HEK293 (cell line): ENCODE data around the gene DFFA.

Source experiments
- CTCF ChIA-PET: fragments of 350-600 bp; formaldehyde crosslinking; extraction: SDS; loops from one replicate; lab custom pipeline; 2021; ENCODE audit warnings: antibody characterized with exemption; lab: Yijun Ruan, JAX
- POLR2A ChIA-PET: fragments of 300-600 bp; formaldehyde crosslinking; extraction: SDS; loops from one replicate; lab custom pipeline; 2020; ENCODE audit warnings: antibody characterized with exemption, inconsistent platforms; lab: Yijun Ruan, JAX
- H3K27ac ChIP-seq: fragments of 200-500 bp; sonication (Bioruptor generic); 2 replicates; pipeline ENCODE4 v1.5.1; 2014; ENCODE audit warnings: low read depth, low read length, control low read depth, inconsistent platforms; ENCODE audit errors: extremely low read depth
- H3K36me3 ChIP-seq, 2 experiments: fragments of 200-500 bp in 1 of 2; sonication (Bioruptor generic) in 1 of 2; 1 replicate in 1 of 2; 2 replicates in 1 of 2; pipeline ENCODE4 v1.5.1; 2014 to 2017; ENCODE audit warnings: inconsistent platforms in 2 of 2, low read length in 2 of 2; ENCODE audit not compliant: control insufficient read depth in 2 of 2, insufficient read depth in 1 of 2
- H3K4me1 ChIP-seq: fragments of 200-500 bp; sonication (Bioruptor generic); 2 replicates; pipeline ENCODE4 v1.5.1; 2014; ENCODE audit warnings: mild to moderate bottlenecking, low read length, inconsistent platforms; ENCODE audit not compliant: control insufficient read depth, insufficient read depth
- H3K4me3 ChIP-seq: 2 replicates; pipeline ENCODE4 v1.5.1; 2011; ENCODE audit warnings: low read depth, mild to moderate bottlenecking, control low read depth, low read length, moderate library complexity
- H3K9me3 ChIP-seq: fragments of 200-500 bp; sonication (Bioruptor generic); 2 replicates; pipeline ENCODE4 v1.5.1; 2014; ENCODE audit warnings: low read depth, low read length, inconsistent platforms; ENCODE audit not compliant: control insufficient read depth, insufficient read depth
- BCL11A ChIP-seq: fragments of 450-650 bp; formaldehyde crosslinking; IDR thresholded peaks from 2 replicates; pipeline ENCODE4 v1.5.1; 2016; ENCODE audit warnings: low read depth, missing biosample characterization, missing genetic modification characterization
- BCL11B ChIP-seq: fragments of 450-650 bp; formaldehyde crosslinking; IDR thresholded peaks from 2 replicates; pipeline ENCODE4 v1.5.1; 2016; ENCODE audit warnings: low read depth, missing biosample characterization, missing genetic modification characterization
- KLF10 ChIP-seq: fragments of 450-650 bp; IDR thresholded peaks from 2 replicates; pipeline ENCODE4 v1.5.1; 2018; ENCODE audit warnings: missing biosample characterization, mild to moderate bottlenecking, missing genetic modification characterization
- KLF16 ChIP-seq: fragments of 450-650 bp; formaldehyde crosslinking; IDR thresholded peaks from 2 replicates; pipeline ENCODE4 v1.5.1; 2017; ENCODE audit warnings: missing biosample characterization, missing genetic modification characterization
- PBX3 ChIP-seq: sonication (generic); formaldehyde crosslinking; IDR thresholded peaks from 2 replicates; pipeline ENCODE4 v1.8.1; 2022; ENCODE audit warnings: mild to moderate bottlenecking, moderate library complexity, missing genetic modification reagents
- PRDM2 ChIP-seq: fragments of 450-650 bp; formaldehyde crosslinking; IDR thresholded peaks from 2 replicates; pipeline ENCODE4 v1.5.1; 2016; ENCODE audit warnings: missing biosample characterization, missing genetic modification characterization, borderline replicate concordance
- ZBTB10 ChIP-seq: fragments of 450-650 bp; formaldehyde crosslinking; IDR thresholded peaks from 2 replicates; pipeline ENCODE4 v1.5.1; 2016; ENCODE audit warnings: missing biosample characterization, missing genetic modification characterization
- ZBTB8A ChIP-seq: fragments of 450-650 bp; formaldehyde crosslinking; IDR thresholded peaks from 2 replicates; pipeline ENCODE4 v1.5.1; 2016; ENCODE audit warnings: missing biosample characterization, missing genetic modification characterization
- ZNF112 ChIP-seq: fragments of 450-650 bp; formaldehyde crosslinking; IDR thresholded peaks from 2 replicates; pipeline ENCODE4 v1.5.0; 2017; ENCODE audit warnings: missing biosample characterization, missing genetic modification characterization
- ZNF24 ChIP-seq: fragments of 450-650 bp; formaldehyde crosslinking; IDR thresholded peaks from 2 replicates; pipeline ENCODE4 v1.5.1; 2016; ENCODE audit warnings: missing biosample characterization, missing genetic modification characterization
- ZNF335 ChIP-seq: fragments of 450-650 bp; formaldehyde crosslinking; conservative IDR thresholded peaks from 2 replicates; pipeline ENCODE4 v1.5.1; 2016; ENCODE audit warnings: missing biosample characterization, missing genetic modification characterization
- ZNF341 ChIP-seq: fragments of 450-650 bp; formaldehyde crosslinking; IDR thresholded peaks from 2 replicates; pipeline ENCODE4; 2016; ENCODE audit warnings: low read depth, missing biosample characterization, missing genetic modification characterization
- ZNF37A ChIP-seq: fragments of 450-650 bp; IDR thresholded peaks from 2 replicates; pipeline ENCODE4 v1.5.1; 2018; ENCODE audit warnings: missing biosample characterization, missing genetic modification characterization
- ZNF394 ChIP-seq: fragments of 450-650 bp; formaldehyde crosslinking; IDR thresholded peaks from 2 replicates; pipeline ENCODE4 v1.5.1; 2016; ENCODE audit warnings: missing biosample characterization, missing genetic modification characterization, mild to moderate bottlenecking, moderate library complexity, borderline replicate concordance
- ZNF501 ChIP-seq: fragments of 450-650 bp; formaldehyde crosslinking; IDR thresholded peaks from 2 replicates; pipeline ENCODE4 v1.5.1; 2016; ENCODE audit warnings: missing biosample characterization, missing genetic modification characterization
- ZNF623 ChIP-seq: fragments of 450-650 bp; formaldehyde crosslinking; IDR thresholded peaks from 2 replicates; pipeline ENCODE4 v1.5.1; 2016; ENCODE audit warnings: missing biosample characterization, missing genetic modification characterization
- ZNF660 ChIP-seq: fragments of 450-650 bp; IDR thresholded peaks from 2 replicates; pipeline ENCODE4 v1.5.1; 2018; ENCODE audit warnings: missing biosample characterization, mild to moderate bottlenecking, missing genetic modification characterization
- ZNF664 ChIP-seq: fragments of 450-650 bp; formaldehyde crosslinking; IDR thresholded peaks from 2 replicates; pipeline ENCODE4 v1.5.1; 2016; ENCODE audit warnings: missing biosample characterization, missing genetic modification characterization
- ZNF704 ChIP-seq: fragments of 450-650 bp; formaldehyde crosslinking; IDR thresholded peaks from 2 replicates; pipeline ENCODE4 v1.5.1; 2016; ENCODE audit warnings: missing biosample characterization, missing genetic modification characterization
- ZNF768 ChIP-seq: fragments of 450-650 bp; formaldehyde crosslinking; IDR thresholded peaks from 2 replicates; pipeline ENCODE4 v1.5.1; 2018; ENCODE audit warnings: missing biosample characterization, mild to moderate bottlenecking, missing genetic modification characterization

DFFA gene

GRCh38 chr1:10431070-10431730, 41.1 kb downstream of the DFFA start:
- Histone ChIP-seq H3K27ac (peak overlapping the region; percentile 85; the same call in 1 of the 2 replicates), H3K4me3 (peak overlapping the region; percentile 86)
- TF ChIP-seq ZNF623 (tag by site-specific recombination) (0 out of 2 replicates have a peak, but pooled peaks have one; percentile 2), PRDM2 (tag by site-specific recombination) (no peak), ZBTB8A (tag by site-specific recombination) (peak; percentile 36), ZNF335 (tag by site-specific recombination) (peak; percentile 7; the same call in 1 of the 2 replicates)
- TF ChIP-seq, all 188 proteins: peak for 3
- CTCF ChIA-PET = interaction anchor here (0.7 to 9.3 kb wide), 11 partner anchors 11 to 1793 kb away, joined by 3 to 148 read pairs (median 3); no protein-coding TSS in a partner anchor
- no peaks in the 10 kb centered on the region for H3K4me1 ChIP-seq
- no peaks in the 10 kb centered on the region for H3K9me3 ChIP-seq
- peaks cover 0 to 27% of the 10 kb centered on the region in 2 experiments; a peak in 1 of 3 replicates for H3K36me3 ChIP-seq
- POLR2A ChIA-PET = interaction anchor here (0.5 to 2.8 kb wide), 6 partner anchors 10 to 68 kb away, joined by 3 to 10 read pairs (median 6); partner anchors contain the start of gene PGD

GRCh38 chr1:10430216-10431069, 41.9 kb downstream of the DFFA start, which contains the start of gene CENPS:
CENPS (plus strand) TSS chr1:10430433; CDS start chr1:10430518, 85 bp downstream.
- Histone ChIP-seq H3K4me1 (no peaks in the 10 kb centered on the region), H3K9me3 (no peaks in the 10 kb centered on the region), H3K4me3 (peak within 1 kb of the TSS; percentile 86), H3K36me3 (peaks cover 0 to 27% of the 10 kb centered on the region in 2 experiments; a peak in 1 of 3 replicates), H3K27ac (peak within 1 kb of the TSS; percentile 85)
- CTCF ChIA-PET = interaction anchor here (0.6 to 9.3 kb wide), 25 partner anchors 12 to 1792 kb away, joined by 3 to 148 read pairs (median 3); partner anchors contain the start of gene PGD
- POLR2A ChIA-PET = interaction anchor here (0.5 to 2.8 kb wide), 7 partner anchors 11 to 1981 kb away, joined by 3 to 10 read pairs (median 5); partner anchors contain the start of gene PGD
- no peak for TF ChIP-seq ZNF664 (tag by site-specific recombination)
- TF ChIP-seq ZNF394 (tag by site-specific recombination) = peak; percentile 72; the same call in 1 of the 2 replicates
- TF ChIP-seq ZNF37A (tag by site-specific recombination) = no peak
- TF ChIP-seq ZBTB10 (tag by site-specific recombination) = 0 out of 2 replicates have a peak, but pooled peaks have one; percentile 49
- TF ChIP-seq BCL11A (tag by site-specific recombination) = peak; percentile 71; the same call in 1 of the 2 replicates
- TF ChIP-seq ZNF112 (tag by site-specific recombination) = no peak
- 0 out of 2 replicates have a peak, but pooled peaks have one; percentile 35 for TF ChIP-seq ZNF24 (tag by site-specific recombination)
- TF ChIP-seq ZNF704 (tag by site-specific recombination) = no peak
- TF ChIP-seq ZNF501 = 0 out of 2 replicates have a peak, but pooled peaks have one; percentile 30
- no peak; the same call in 1 of the 2 replicates for TF ChIP-seq PBX3 (CRISPR knock-in tag)
- TF ChIP-seq BCL11B = peak; percentile 90
- peak; percentile 87 for TF ChIP-seq KLF16 (tag by site-specific recombination)
- TF ChIP-seq ZNF768 = no peak; the same call in 1 of the 2 replicates
- peak; percentile 84 for TF ChIP-seq KLF10 (tag by site-specific recombination)
- peak; percentile 74 for TF ChIP-seq ZNF341
- peak; percentile 93 for TF ChIP-seq ZNF660 (tag by site-specific recombination)
